Hepatocyte (in vitro differentiated cells): ENCODE measurements around the gene MORN4.

Source experiments
- CTCF ChIP-seq: fragments of 200-600 bp; sonication (generic); IDR thresholded peaks from 2 replicates; pipeline ENCODE4 v1.5.1; 2016; ENCODE audit warnings: antibody characterized with exemption, mild to moderate bottlenecking; ENCODE audit not compliant: poor library complexity
- EZH2 ChIP-seq: fragments of 200-600 bp; sonication (generic); IDR thresholded peaks from 2 replicates; pipeline ENCODE4 v1.6.1; 2016; ENCODE audit warnings: antibody characterized with exemption, mild to moderate bottlenecking, borderline replicate concordance

DNA sequence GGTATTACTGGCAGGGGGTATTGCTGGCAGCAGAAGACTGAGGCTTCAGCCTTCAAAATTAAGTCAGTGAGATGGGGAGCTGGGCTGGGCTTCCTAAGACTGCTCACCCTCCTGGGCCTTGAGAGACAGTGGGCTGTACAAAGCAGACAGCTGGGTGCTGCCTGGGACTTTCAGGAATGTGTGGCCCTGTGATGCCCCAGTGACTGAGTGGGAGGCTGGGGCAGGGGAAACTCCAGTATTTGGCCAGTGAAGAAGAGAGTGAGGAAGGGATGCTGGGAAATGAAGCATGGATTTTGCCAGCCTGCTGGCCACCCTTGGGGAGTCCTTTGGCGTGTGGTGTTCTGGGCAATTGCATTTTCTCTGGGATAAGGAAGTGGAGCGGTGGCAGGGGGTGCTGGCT lies 60.3 kb downstream of the MORN4 start:
- TF ChIP-seq CTCF, result no peak
- no peak for TF ChIP-seq EZH2
